HepG2 (cell line): ENCODE results near the gene GPER1.

ENCODE experiments used
- CBX5 ChIP-seq: sonication (generic); formaldehyde crosslinking; IDR thresholded peaks from 2 replicates; pipeline ENCODE4 v1.4.0; 2020; ENCODE audit warnings: missing genetic modification reagents, borderline replicate concordance
- CTCF ChIP-seq: sonication (generic); formaldehyde crosslinking; IDR thresholded peaks from 2 replicates; pipeline ENCODE4 v1.5.0; 2020; ENCODE audit warnings: mild to moderate bottlenecking, missing genetic modification reagents, moderate library complexity
- HDAC6 ChIP-seq: fragments of 200-600 bp; sonication (generic); IDR thresholded peaks from 2 replicates; pipeline ENCODE4 v1.7.0; 2017; ENCODE audit warnings: mild to moderate bottlenecking, antibody characterized with exemption, low read length, low read depth
- NFE2L1 ChIP-seq: sonication (generic); formaldehyde crosslinking; IDR thresholded peaks from 2 replicates; pipeline ENCODE4 v1.4.0; 2020; ENCODE audit warnings: missing genetic modification reagents, mild to moderate bottlenecking, borderline replicate concordance
- PHF5A ChIP-seq: IDR thresholded peaks from one replicate; pipeline ENCODE4 v1.6.1; 2018; ENCODE audit warnings: low read depth, missing genetic modification reagents; ENCODE audit not compliant: unreplicated experiment
- SIN3A ChIP-seq: IDR thresholded peaks from 2 replicates; pipeline ENCODE4 v1.6.1; 2011; ENCODE audit warnings: low read depth, mild to moderate bottlenecking, control low read depth, low read length, borderline replicate concordance
- TAF1 ChIP-seq: sonication (generic); formaldehyde crosslinking; IDR thresholded peaks from 2 replicates; pipeline ENCODE4 v1.4.0; 2020; ENCODE audit warnings: missing genetic modification reagents
- UBTF ChIP-seq: sonication (generic); formaldehyde crosslinking; IDR thresholded peaks from 2 replicates; pipeline ENCODE4 v1.4.0; 2020; ENCODE audit warnings: mild to moderate bottlenecking, missing genetic modification reagents
- YY1 ChIP-seq: IDR thresholded peaks from 2 replicates; pipeline ENCODE4 v1.6.1; 2011; ENCODE audit warnings: low read length, low read depth, moderate library complexity, mild to moderate bottlenecking; ENCODE audit not compliant: insufficient read depth, insufficient replicate concordance
- ZNF121 ChIP-seq: sonication (generic); formaldehyde crosslinking; IDR thresholded peaks from 2 replicates; pipeline ENCODE4 v1.5.0; 2020; ENCODE audit warnings: mild to moderate bottlenecking, missing genetic modification reagents
- ZNF484 ChIP-seq: sonication (generic); formaldehyde crosslinking; IDR thresholded peaks from 2 replicates; pipeline ENCODE4 v1.5.1; 2020; ENCODE audit warnings: mild to moderate bottlenecking, low read depth, missing genetic modification reagents, borderline replicate concordance

- no peak for TF ChIP-seq SIN3A
- TF ChIP-seq HDAC6 = no peak
- TF ChIP-seq CTCF (CRISPR knock-in tag) = no peak
- TF ChIP-seq UBTF (CRISPR knock-in tag) = no peak
- TF ChIP-seq ZNF121 (CRISPR knock-in tag) = no peak
- no peak for TF ChIP-seq YY1
- TF ChIP-seq TAF1 (CRISPR knock-in tag) = no peak
- TF ChIP-seq CBX5 (CRISPR knock-in tag) = no peak
- TF ChIP-seq PHF5A = no peak
- no peak for TF ChIP-seq ZNF484 (CRISPR knock-in tag)
- no peak for TF ChIP-seq NFE2L1 (CRISPR knock-in tag)
Measured at GRCh38 chr7:1058311-1058710, 29.6 kb upstream of the GPER1 start.
